CD4-positive, alpha-beta T cell treated with Interleukin-4 for 1 hour (primary cell): ENCODE data around the gene PCF11.
"Not testable (repeated sequence)": the region's sequence is repeated elsewhere in the genome, so short reads cannot be mapped to it uniquely, and the experiment has no call there.

ENCODE experiments used
- DNase-seq, 2 donors: peaks; one replicate each; pipeline ENCODE4 v3.0.0-alpha.2; 2020 to 2022

Gene PCF11

DNA sequence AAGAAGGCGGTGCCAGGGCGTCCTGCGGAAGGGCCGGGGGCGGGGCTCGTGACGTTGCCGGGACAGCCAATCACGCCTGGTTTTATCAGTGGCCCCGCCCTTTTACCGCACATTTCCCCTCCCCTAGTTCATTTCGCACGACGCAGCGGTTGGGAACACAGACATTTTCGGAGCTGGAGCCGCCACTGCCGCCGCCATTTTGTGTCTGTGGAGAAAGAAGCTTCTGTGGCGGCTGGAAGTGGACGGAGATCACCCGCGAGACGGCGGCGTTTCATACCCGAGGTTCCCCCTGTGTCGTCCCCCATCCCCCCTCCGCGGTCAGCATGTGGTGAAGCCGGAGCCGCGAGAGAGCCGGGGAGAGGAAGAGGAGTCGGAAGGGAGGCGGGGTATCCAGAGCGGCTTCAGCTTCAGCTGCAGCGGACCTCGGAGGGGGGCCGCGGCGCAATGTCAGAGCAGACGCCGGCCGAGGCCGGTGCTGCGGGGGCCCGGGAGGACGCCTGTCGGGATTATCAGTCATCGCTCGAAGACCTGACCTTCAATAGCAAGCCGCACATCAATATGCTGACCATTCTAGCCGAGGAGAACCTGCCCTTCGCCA, at the start of gene PCF11:
PCF11 (plus strand) TSS at position 136 of the 598 bp plus-strand sequence; CDS start at position 445, 309 bp downstream.
- DNase-seq = no peak

DNA sequence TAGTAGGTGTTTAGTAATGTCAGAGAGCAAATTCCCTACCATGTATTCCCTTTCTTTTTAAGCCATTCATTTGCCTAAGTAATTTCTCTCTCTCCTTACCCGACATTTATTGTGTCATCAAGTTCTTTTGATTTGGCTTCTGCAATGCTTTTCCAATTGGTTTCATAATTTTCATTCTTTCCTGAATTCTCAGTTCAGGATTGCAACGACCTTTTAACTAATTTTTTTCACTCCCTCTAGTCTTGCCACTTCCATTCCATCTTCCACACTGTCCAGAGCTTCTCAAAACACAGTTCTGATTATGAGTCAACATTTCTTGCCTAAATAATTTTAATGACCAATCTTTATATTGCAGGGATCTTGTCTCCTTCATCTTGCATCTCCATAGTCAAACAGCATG, 44.0 kb upstream of the PCF11 start:
- no peak for DNase-seq

DNA sequence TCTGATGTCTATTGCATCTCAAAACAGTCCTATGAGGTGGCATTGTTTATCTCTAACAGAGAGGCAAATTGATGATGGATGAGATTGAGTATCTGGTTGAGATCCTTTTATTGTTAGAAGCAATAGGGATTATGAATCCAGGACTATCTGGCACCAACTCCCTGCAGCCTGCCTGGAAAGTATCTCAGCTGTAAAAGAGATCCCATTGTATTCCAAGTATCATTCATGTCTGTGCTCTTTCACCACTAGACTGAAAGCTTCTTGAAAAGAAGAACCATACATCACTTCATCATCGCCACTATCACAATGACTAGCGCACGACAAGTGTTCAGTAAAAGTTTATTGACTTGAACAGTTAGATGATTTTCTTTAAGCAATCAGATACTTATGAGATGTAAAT, 41.9 kb upstream of the PCF11 start:
- DNase-seq = no peak

- no peak for DNase-seq
Measured at GRCh38 chr11:83115551-83115950, 41.4 kb upstream of the PCF11 start.

- no peak for DNase-seq
Measured at GRCh38 chr11:83116015-83116641, 40.8 kb upstream of the PCF11 start.

DNA sequence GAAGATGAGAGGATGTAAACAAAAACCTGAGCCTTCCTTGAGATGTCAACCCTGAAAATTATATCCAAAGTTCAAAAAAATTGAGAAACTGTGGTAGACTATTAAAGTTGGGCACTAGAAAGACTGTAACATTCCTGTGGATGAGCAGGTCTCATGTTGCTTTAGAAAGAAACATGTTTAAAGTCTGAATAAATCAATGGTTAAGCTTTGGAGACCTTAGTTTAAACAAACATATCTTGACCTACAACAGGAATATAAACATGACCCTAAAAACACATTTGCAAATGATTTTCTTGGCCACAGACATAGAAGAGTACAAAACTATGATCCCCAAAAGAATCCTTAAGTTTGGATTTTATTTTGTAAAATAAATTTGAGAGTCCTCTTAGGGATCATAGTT, 38.1 kb upstream of the PCF11 start:
- DNase-seq = no peak

DNA sequence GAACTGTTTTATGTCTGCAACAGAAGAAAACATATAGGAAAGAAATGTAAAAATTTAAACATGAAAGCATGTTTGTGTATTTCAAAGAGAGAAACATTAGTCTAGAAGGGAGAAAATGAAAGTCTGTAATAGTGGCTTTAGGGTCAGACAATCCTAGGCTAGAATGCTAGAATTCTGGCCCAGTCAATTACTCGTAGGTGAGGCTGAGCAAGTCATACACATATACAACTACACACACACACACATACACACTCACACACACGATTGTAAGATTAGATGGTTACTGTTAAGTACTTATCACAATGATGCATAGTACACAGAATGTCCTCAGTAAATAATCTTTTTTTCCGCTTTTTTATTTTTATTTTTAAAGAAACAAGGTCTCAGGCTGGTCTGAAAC, 37.7 kb upstream of the PCF11 start:
- no peak for DNase-seq

DNA sequence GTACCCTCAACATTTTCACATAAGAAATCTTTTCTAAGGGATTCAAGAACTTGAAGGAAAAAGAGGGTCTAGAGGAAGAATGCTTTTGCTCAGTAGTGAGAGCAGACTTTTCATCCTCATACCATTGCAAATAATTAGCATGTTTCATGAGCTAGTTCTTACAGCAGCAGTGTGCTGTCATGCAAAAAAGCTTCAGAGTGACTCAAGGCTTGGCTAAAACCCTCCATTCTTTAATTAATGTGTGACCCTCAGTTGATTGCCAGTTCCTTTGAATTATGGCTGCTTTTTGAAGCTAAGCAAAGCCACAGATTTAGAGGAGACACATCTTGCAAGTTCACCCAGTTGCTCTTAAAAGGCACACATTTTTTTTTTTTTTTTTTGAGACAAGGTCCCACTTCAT, 36.6 kb upstream of the PCF11 start:
- DNase-seq = no peak

- no peak for DNase-seq
Measured at GRCh38 chr11:83122050-83122449, 34.9 kb upstream of the PCF11 start.

DNA sequence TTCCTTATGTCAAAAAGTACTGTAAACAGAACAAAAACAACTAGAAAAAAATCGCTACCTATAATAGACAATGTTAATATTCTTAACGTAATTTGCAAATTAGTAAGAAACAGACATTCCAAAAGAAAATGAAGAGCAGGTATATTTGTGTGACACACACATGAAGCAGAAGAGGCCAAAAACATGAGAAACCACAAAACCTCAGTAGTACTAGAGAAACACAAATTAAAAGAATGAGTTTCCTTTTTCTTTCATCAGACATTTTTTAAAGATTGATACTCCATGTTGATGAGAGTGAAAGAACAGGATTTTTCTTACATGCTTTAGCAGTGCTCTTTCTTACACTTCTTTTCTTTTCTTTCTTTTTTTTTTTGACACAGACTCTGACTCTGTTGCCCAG, 34.2 kb upstream of the PCF11 start:
- DNase-seq = peak in 1 of 2 donors; percentile 34

GRCh38 chr11:83124636-83125424, 32.1 kb upstream of the PCF11 start:
- no peak for DNase-seq

DNA sequence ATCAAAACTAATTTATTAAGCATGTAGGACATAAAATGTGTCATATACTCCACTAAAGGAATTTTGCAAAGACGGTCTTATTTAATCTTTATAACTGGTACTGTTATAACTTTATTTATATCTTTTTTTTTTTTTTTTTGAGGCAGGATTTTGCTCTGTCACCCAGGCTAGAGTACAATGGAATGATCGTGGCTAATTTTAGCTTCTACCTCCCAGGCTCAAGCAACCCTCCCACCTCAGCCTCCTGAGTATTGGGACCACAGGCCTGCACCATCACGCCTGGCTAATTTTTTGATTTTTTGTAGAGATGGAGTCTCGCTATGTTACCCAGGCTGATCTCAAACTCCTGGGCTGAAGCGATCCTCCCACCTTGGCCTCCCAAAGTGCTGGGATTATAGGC, 31.4 kb upstream of the PCF11 start:
- no peak for DNase-seq

DNA sequence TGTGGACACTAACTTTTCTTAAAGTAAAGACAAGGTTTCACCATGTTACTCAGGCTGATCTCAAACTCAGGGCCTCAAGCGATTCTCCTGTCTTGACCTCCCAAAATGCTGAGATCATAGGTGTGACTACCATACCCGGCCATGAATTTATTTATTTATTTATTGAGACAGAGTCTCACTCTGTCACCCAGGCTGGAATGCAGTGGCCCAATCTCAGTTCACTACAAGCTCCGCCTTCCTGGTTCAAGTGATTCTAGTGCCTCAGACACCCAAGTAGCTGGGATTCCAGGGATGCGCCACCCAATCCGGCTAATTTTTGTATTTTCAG, 29.7 kb upstream of the PCF11 start:
- DNase-seq = no peak

DNA sequence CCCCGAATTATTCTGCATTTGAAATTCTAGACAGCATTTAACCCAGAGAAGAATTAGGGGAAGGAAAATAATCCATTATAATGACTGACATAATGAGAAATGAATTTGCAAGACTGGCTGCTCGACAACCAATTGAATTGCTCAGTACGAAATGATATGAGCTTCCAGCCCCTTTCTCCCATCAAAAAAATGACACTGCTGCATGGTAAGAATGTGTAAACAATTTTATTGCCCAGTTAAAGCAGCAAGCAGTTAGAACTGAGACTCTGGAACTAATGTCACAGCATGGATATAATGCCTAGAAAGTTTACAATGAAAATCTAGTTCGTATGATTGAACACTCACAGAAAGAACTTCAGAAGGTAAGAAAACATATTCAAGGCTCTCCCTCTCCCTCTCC, 24.7 kb upstream of the PCF11 start:
- DNase-seq = no peak

DNA sequence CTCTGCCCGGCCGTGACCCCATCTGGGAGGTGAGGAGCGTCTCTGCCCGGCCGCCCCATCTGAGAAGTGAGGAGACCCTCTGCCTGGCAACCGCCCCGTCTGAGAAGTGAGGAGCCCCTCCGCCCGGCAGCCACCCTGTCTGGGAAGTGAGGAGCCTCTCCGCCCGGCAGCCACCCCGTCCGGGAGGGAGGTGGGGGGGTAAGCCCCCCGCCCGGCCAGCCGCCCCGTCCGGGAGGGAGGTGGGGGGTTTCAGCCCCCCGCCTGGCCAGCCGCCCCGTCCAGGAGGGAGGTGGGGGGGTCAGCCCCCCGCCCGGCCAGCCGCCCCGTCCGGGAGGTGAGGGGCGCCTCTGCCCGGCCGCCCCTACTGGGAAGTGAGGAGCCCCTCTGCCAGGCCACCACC, 23.7 kb upstream of the PCF11 start:
- not testable (repeated sequence) for DNase-seq

- DNase-seq = no peak
Measured at GRCh38 chr11:83139310-83139709, 17.6 kb upstream of the PCF11 start.

- DNase-seq = no peak
Measured at GRCh38 chr11:83140691-83141455, 16.1 kb upstream of the PCF11 start.

GRCh38 chr11:83147895-83148294, 9.0 kb upstream of the PCF11 start:
- DNase-seq = no peak

DNA sequence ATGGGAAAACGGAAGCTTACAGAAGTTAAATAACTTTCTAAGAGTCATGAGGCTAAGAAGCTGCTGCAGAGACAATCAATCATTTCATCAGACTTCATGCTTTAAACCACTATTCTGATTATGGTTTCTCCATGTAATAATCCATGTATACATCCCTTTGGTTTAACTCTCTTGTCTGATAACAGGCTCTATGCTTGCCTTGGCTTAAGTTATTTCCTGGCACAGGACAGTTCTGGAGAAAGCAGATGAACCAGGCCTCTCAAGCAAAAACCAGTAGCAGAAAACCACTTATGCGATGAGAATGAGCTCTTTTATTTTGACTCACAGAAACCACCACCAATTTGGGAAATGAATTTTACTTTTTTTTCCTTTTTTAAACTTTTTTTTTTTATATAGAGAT, 6.5 kb upstream of the PCF11 start:
- no peak for DNase-seq

DNA sequence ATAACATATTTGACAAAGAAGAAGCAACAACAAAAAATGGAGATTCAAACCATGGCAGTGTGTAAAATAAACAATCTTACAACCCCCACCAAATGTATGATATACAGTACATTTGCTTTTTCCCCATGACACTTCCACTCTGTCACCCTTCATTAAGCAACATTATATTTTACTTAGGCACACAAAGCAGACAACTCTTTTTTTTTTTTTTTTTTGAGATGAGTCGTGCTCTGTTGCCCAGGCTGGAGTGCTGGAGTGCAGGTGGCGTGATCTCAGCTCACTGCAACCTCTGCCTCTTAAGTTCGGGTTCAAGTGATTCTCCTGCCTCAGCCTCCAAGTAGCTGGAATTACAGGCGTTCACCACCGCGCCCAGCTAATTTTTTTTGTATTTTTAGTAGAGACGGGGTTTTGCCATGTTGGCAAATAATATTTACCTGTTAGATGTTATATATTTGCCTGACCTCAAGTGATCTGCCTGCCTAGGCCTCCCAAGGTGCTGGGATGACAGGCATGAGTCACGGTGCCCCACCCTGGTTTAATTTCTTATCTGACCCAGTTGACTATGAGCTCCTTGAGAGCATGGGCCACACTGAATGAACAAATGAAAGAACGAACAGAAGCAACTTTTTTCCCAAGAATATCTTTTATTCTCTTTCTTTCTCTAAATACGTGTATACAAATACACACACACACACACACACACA, 5.5 kb upstream of the PCF11 start:
- no peak for DNase-seq

GRCh38 chr11:83152264-83152663, 4.7 kb upstream of the PCF11 start:
- DNase-seq = no peak

DNA sequence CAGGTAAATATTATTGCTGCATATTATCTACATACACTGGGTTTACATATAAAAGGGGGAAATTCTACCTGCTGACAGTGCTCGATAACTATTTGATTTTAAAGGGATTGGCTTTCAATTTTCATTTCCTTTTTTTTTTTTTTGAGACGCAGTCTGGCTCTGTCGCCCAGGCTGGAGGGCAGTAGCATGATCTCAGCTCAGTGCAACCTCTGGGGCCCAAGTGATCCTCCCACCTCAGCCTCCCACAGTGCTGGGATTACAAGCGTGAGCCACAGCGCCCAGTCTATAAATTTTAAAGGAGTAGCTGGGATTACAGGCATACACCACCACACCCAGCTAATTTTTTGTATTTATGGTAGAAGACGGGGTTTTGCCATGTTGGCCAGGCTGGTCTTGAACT, 3.2 kb upstream of the PCF11 start:
- no peak for DNase-seq
